Measurements from ENCODE around the gene C11orf52. TPM values are rescaled to one million over a fixed set of nuclear protein-coding genes. Genes with fewer than 3 reads are reported as not detected.

The C11orf52 gene
- total RNA-seq, 1 experiment from 2014 or later: 4.0 TPM

DNA sequence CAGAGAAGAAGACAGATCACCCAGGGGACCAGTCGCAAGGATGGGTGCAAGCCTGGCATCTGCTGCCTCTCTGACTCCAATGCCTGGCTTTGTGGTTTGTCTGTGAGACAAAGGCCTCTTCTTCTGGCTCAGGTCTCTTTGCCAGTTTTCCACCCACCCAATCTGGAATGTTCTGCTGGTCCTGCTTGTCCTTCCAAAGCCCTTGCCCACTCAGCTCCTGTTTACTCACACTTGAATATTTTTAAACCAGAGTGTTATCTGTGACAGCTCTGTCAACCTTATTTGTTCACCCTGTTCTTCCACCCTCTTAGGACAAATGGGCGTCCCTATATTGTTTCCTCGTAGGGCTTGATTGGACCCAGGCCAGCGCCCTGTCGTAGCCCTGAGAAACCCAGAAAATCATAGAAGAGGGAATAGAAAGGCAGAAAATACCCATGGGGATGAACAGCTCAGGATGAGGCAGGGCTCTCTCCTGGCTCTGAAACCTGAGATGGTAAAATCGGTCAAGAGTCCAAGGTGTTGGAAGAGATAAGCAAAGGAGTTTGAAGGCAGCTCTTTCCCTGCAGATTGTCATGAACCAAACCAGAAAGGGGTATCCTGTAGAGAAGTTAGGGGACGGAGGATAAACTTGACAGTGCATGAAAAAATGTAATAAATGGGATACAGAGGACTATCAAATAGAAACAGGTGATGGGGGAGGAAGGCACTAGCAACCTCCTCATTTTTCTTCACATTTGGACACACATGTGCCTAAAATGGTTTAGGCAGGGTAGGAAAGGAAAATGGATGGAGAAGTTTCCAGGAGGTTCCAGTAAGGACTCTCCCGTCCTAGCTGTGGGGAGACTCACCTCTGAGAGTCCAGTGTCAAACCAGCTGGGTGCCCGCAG, 7.8 kb upstream of the C11orf52 start:
- H3K9me3 Mint-ChIP-seq: no peaks in the 10 kb centered on the region
- H3K4me1 Mint-ChIP-seq: peaks cover 16 to 31% of the 10 kb centered on the region in 2 experiments
- Histone ChIP-seq H2BK5ac (ENCODE audit: insufficient read length, low read length) (no peak overlapping the region), H3K4me2 (ENCODE audit: insufficient read depth, insufficient read length, low read length) (no peak overlapping the region), H4K8ac (replicated peaks; ENCODE audit: insufficient read length, low read depth, low read length) (no peak overlapping the region), H4K5ac (ENCODE audit: insufficient read length, low read depth, low read length) (no peak overlapping the region), H2AFZ (ENCODE audit: low read length) (no peak overlapping the region), H3K4ac (ENCODE audit: low read depth, low read length) (no peak overlapping the region), H3K14ac (ENCODE audit: insufficient read depth, low read length) (no peak overlapping the region), H4K91ac (ENCODE audit: insufficient read length, low read depth, low read length) (no peak overlapping the region), H3K23ac (ENCODE audit: insufficient read length, low read depth, low read length) (no peak overlapping the region), H3T11ph (ENCODE audit: low read length) (no peak overlapping the region), H2BK120ac (ENCODE audit: low read depth, low read length, poor library complexity, severe bottlenecking) (no peak overlapping the region), H3K18ac (ENCODE audit: insufficient read length, low read depth, low read length) (no peak overlapping the region), H3K27me3 (ENCODE audit: insufficient read depth, low read length) (no peaks in the 10 kb centered on the region), H2BK12ac (ENCODE audit: insufficient read length, low read depth, low read length) (no peak overlapping the region), H3K9me3 (ENCODE audit: control insufficient read depth, low read depth, low read length) (no peaks in the 10 kb centered on the region), H3K9ac (ENCODE audit: extremely low read depth, insufficient read length, low read length) (no peak overlapping the region), H3K56ac (ENCODE audit: insufficient read length, low read depth, low read length) (no peak overlapping the region), H3K4me1 (ENCODE audit: insufficient read depth, low read length) (0 out of 2 replicates have a peak, but pooled peaks cover 2% of the 10 kb centered on the region), H3K79me1 (ENCODE audit: insufficient read depth, low read depth, low read length, poor library complexity, severe bottlenecking) (no peaks in the 10 kb centered on the region), H4K20me1 (ENCODE audit: control insufficient read depth, insufficient read depth, insufficient read length) (no peaks in the 10 kb centered on the region), H2BK15ac (ENCODE audit: low read depth, low read length) (no peak overlapping the region), H2AK5ac (ENCODE audit: insufficient read length, low read length) (no peak overlapping the region), H3K27ac (ENCODE audit: insufficient read length, low read depth, low read length) (no peak overlapping the region), H2BK20ac (ENCODE audit: low read depth, low read length, poor library complexity, severe bottlenecking) (no peak overlapping the region), H3K79me2 (ENCODE audit: insufficient read depth, low read length) (no peaks in the 10 kb centered on the region), H3K23me2 (ENCODE audit: insufficient read length, low read depth, low read length, poor library complexity, severe bottlenecking) (no peaks in the 10 kb centered on the region)
- no peak overlapping the region; a peak in 1 of 5 replicates for H3K4me3 Mint-ChIP-seq
- H3K27ac Mint-ChIP-seq: no peak overlapping the region; a peak in 1 of 7 replicates
- TF ChIP-seq, protein P1, sequence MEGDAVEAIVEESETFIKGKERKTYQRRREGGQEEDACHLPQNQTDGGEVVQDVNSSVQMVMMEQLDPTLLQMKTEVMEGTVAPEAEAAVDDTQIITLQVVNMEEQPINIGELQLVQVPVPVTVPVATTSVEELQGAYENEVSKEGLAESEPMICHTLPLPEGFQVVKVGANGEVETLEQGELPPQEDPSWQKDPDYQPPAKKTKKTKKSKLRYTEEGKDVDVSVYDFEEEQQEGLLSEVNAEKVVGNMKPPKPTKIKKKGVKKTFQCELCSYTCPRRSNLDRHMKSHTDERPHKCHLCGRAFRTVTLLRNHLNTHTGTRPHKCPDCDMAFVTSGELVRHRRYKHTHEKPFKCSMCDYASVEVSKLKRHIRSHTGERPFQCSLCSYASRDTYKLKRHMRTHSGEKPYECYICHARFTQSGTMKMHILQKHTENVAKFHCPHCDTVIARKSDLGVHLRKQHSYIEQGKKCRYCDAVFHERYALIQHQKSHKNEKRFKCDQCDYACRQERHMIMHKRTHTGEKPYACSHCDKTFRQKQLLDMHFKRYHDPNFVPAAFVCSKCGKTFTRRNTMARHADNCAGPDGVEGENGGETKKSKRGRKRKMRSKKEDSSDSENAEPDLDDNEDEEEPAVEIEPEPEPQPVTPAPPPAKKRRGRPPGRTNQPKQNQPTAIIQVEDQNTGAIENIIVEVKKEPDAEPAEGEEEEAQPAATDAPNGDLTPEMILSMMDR (conservative IDR thresholded peaks at IDR 0.05): no peak
- DNase-seq: no peak
- no CpG with 5 or more reads among the region's 9 CpGs for WGBS (ENCODE audit: extremely low coverage, insufficient read length, low lambda C conversion rate)
- H3K27me3 Mint-ChIP-seq (ENCODE audit: low read depth): no peaks in the 10 kb centered on the region
- no peaks in the 10 kb centered on the region for H3K36me3 Mint-ChIP-seq (ENCODE audit: insufficient read depth in 1 of 3, low read depth in 3 of 3)

Measured in H9 (cell line).